ENCODE measurements around the gene MAST4. TPM values are rescaled to one million over a fixed set of nuclear protein-coding genes. Genes with fewer than 3 reads are reported as not detected.

The MAST4 gene
- total and polyA plus RNA-seq, 2 of the 13 experiments (the other 11 are each of a cell fraction or from before 2014, with no cell fraction given) = 3.4 to 3.7 TPM

GRCh38 chr5:67009028-67009427, 412.8 kb downstream of the MAST4 start (continued):
- TF ChIP-seq TERF1 (CRISPR knock-in tag; IDR thresholded peaks at IDR 0.05) (no peak), MYPOP (CRISPR knock-in tag; IDR thresholded peaks at IDR 0.05) (no peak), BHLHE40 (IDR thresholded peaks at IDR 0.05; ENCODE audit: low read length) (no peak), ZNF260 (CRISPR knock-in tag; IDR thresholded peaks at IDR 0.05; ENCODE audit: borderline replicate concordance, low read depth) (no peak), SRSF1 (optimal IDR thresholded peaks at IDR 0.05; ENCODE audit: low read depth, low read length) (no peak), ZNF468 (CRISPR knock-in tag; IDR thresholded peaks at IDR 0.05) (no peak), IRX3 (CRISPR knock-in tag; IDR thresholded peaks at IDR 0.05; ENCODE audit: borderline replicate concordance, low read depth) (no peak), ZNF788 (CRISPR knock-in tag; IDR thresholded peaks at IDR 0.05; ENCODE audit: borderline replicate concordance) (no peak), STAG1 (CRISPR knock-in tag; IDR thresholded peaks at IDR 0.05) (no peak), TARDBP (CRISPR knock-in tag; IDR thresholded peaks at IDR 0.05) (no peak), ZNF318 (CRISPR knock-in tag; IDR thresholded peaks at IDR 0.05) (no peak), FOXA1 (IDR thresholded peaks at IDR 0.05) (no peak), FOXA1 (CRISPR knock-in tag; IDR thresholded peaks at IDR 0.05) (peak; percentile 80), DMAP1 (CRISPR knock-in tag; IDR thresholded peaks at IDR 0.05) (no peak), ZNF644 (CRISPR knock-in tag; IDR thresholded peaks at IDR 0.05; ENCODE audit: low read depth) (0 out of 2 replicates have a peak, but pooled peaks have one; percentile 48), HNF1A (IDR thresholded peaks at IDR 0.05; ENCODE audit: low read depth) (no peak), HNF1A (CRISPR knock-in tag; IDR thresholded peaks at IDR 0.05; ENCODE audit: borderline replicate concordance) (no peak)

All from HepG2 (cell line).